GM23248 (cell line): ENCODE results near the gene TET3. TPM values are rescaled to one million over a fixed set of nuclear protein-coding genes. Genes with fewer than 3 reads are reported as not detected.

Experiments used
- DNase-seq: peaks from one replicate; pipeline ENCODE4 v3.0.0-alpha.2; 2015
- H2AFZ ChIP-seq: fragments of 200-600 bp; sonication (generic); 2 replicates; pipeline ENCODE4 v1.6.1; 2016; ENCODE audit warnings: antibody characterized with exemption
- H3F3A ChIP-seq: fragments of 200-600 bp; sonication (generic); 2 replicates; pipeline ENCODE4 v1.6.1; 2016; ENCODE audit warnings: mild to moderate bottlenecking, antibody characterized with exemption, mixed run types; ENCODE audit not compliant: insufficient read depth
- H3K27ac ChIP-seq: fragments of 200-600 bp; sonication (generic); 2 replicates; pipeline ENCODE4 v1.5.1; 2016; ENCODE audit warnings: mild to moderate bottlenecking
- H3K27me3 ChIP-seq: fragments of 200-600 bp; sonication (generic); replicated peaks from 2 replicates; pipeline ENCODE4 v1.6.1; 2016; ENCODE audit warnings: mild to moderate bottlenecking; ENCODE audit not compliant: insufficient read depth
- H3K36me3 ChIP-seq: fragments of 200-600 bp; sonication (generic); 2 replicates; pipeline ENCODE4 v1.6.1; 2016; ENCODE audit warnings: low read depth, mild to moderate bottlenecking
- H3K4me1 ChIP-seq: fragments of 200-600 bp; sonication (generic); 2 replicates; pipeline ENCODE4 v1.6.1; 2016; ENCODE audit warnings: mild to moderate bottlenecking; ENCODE audit not compliant: insufficient read depth
- H3K4me2 ChIP-seq: fragments of 200-600 bp; sonication (generic); one replicate; pipeline ENCODE4 v1.6.1; 2016; ENCODE audit warnings: mild to moderate bottlenecking; ENCODE audit not compliant: unreplicated experiment
- H3K4me3 ChIP-seq: fragments of 200-600 bp; sonication (generic); 2 replicates; pipeline ENCODE4 v1.5.1; 2016; ENCODE audit warnings: mild to moderate bottlenecking
- H3K79me2 ChIP-seq: fragments of 200-600 bp; sonication (generic); 2 replicates; pipeline ENCODE4 v1.6.1; 2016; ENCODE audit warnings: mild to moderate bottlenecking; ENCODE audit not compliant: insufficient read depth
- H3K9ac ChIP-seq: fragments of 200-600 bp; sonication (generic); 2 replicates; pipeline ENCODE4 v1.6.1; 2016; ENCODE audit warnings: mild to moderate bottlenecking
- H3K9me2 ChIP-seq: fragments of 200-600 bp; sonication (generic); 2 replicates; pipeline ENCODE4 v1.6.1; 2016; ENCODE audit warnings: mixed run types, mild to moderate bottlenecking, moderate library complexity; ENCODE audit not compliant: insufficient read depth
- H3K9me3 ChIP-seq: fragments of 200-600 bp; sonication (generic); one replicate; pipeline ENCODE4 v1.6.1; 2017; ENCODE audit warnings: low read depth
- H4K20me1 ChIP-seq: fragments of 200-600 bp; sonication (generic); 2 replicates; pipeline ENCODE4 v1.6.0; 2016; ENCODE audit not compliant: insufficient read depth
- EZH2 ChIP-seq: fragments of 200-600 bp; sonication (generic); IDR thresholded peaks from 2 replicates; pipeline ENCODE4 v1.6.1; 2018; ENCODE audit warnings: antibody characterized with exemption, mild to moderate bottlenecking; ENCODE audit not compliant: insufficient read depth, poor library complexity, severe bottlenecking
- EZH2phosphoT487 ChIP-seq: fragments of 200-600 bp; sonication (generic); IDR thresholded peaks from 2 replicates; pipeline ENCODE4 v1.6.1; 2018; ENCODE audit warnings: antibody characterized with exemption, moderate library complexity, mild to moderate bottlenecking, low read depth; ENCODE audit not compliant: insufficient read depth
- WGBS, 2 experiments: methylation state at CpG; one replicate each; pipeline ENCODE4 v1.1.6; 2015 to 2017; ENCODE audit warnings: low lambda C conversion rate in 2 of 2, low coverage in 1 of 2; ENCODE audit errors: missing lambda C conversion rate in 2 of 2; 5-methylcytosine and 5-hydroxymethylcytosine counted together
- in situ Hi-C: fragments of 300-500 bp; cut with MboI; formaldehyde crosslinking; loops from 2 replicates; pipeline ENCODE4 v1.15.0; 2020
- polyA plus RNA-seq: library from polyadenylated mRNA; unstranded; fragments of >200 nt; fragmentation: Nextera tagmentation; extraction: Ambion mirVana; gene quantifications from 2 replicates; pipeline ENCODE4 v1.2.1, GENCODE V29; 2016
- total RNA-seq: library from RNA; depleted of rRNA; stranded (reverse); fragments of >200 nt; shearing (Covaris generic); gene quantifications from 2 replicates; pipeline ENCODE4 v1.2.3, GENCODE V29; 2014

TET3 gene
- total and polyA plus RNA-seq, 2 experiments from 2014 or later: 1.3 to 4.3 TPM

- Histone ChIP-seq H3K9me2 (no peaks in the 10 kb centered on the region), H3K9me3 (no peaks in the 10 kb centered on the region), H4K20me1 (no peaks in the 10 kb centered on the region), H2AFZ (peak overlapping the region; percentile 87), H3F3A (peaks cover 22% of the 10 kb centered on the region; the same call in 1 of the 2 replicates), H3K27me3 (no peaks in the 10 kb centered on the region), H3K79me2 (peaks cover 5% of the 10 kb centered on the region; the same call in 1 of the 2 replicates), H3K27ac (no peak overlapping the region), H3K9ac (peak overlapping the region; percentile 67), H3K4me2 (peak overlapping the region; percentile 81), H3K4me3 (peak overlapping the region; percentile 76), H3K4me1 (peaks cover 12% of the 10 kb centered on the region), H3K36me3 (no peaks in the 10 kb centered on the region)
- in situ Hi-C loops: no loop called here
- 94 to 95% methylated on average over 20 to 21 of the region's 21 CpGs for WGBS, 2 experiments
- DNase-seq: no peak
- TF ChIP-seq EZH2 (no peak), EZH2phosphoT487 (no peak)
Observed at GRCh38 chr2:73986085-73986681, 1.5 kb downstream of the TET3 start.

GRCh38 chr2:73987109-73987947 is 2.6 kb downstream of the TET3 start:
- no peaks in the 10 kb centered on the region for H3K9me3 ChIP-seq
- no peak overlapping the region for H2AFZ ChIP-seq
- H3K4me1 ChIP-seq: 0 out of 2 replicates have a peak, but pooled peaks cover 2% of the 10 kb centered on the region
- no peak overlapping the region for H3K4me2 ChIP-seq
- WGBS, 2 experiments: 83 to 86% methylated on average over 23 to 24 of the region's 24 CpGs
- peaks cover 14% of the 10 kb centered on the region; the same call in 1 of the 2 replicates for H3F3A ChIP-seq
- H3K9me2 ChIP-seq: no peaks in the 10 kb centered on the region
- H3K9ac ChIP-seq: no peak overlapping the region
- no peak overlapping the region for H3K4me3 ChIP-seq
- in situ Hi-C loops: no loop called here
- TF ChIP-seq EZH2phosphoT487: no peak
- no peak for TF ChIP-seq EZH2
- no peak for DNase-seq
- H3K27me3 ChIP-seq: no peaks in the 10 kb centered on the region
- no peak overlapping the region for H3K27ac ChIP-seq
- no peaks in the 10 kb centered on the region for H4K20me1 ChIP-seq
- H3K79me2 ChIP-seq: peaks cover 5% of the 10 kb centered on the region; the same call in 1 of the 2 replicates
- H3K36me3 ChIP-seq: no peaks in the 10 kb centered on the region

- Histone ChIP-seq H3K27ac (no peak overlapping the region), H3F3A (peaks cover 6% of the 10 kb centered on the region; the same call in 1 of the 2 replicates), H4K20me1 (no peaks in the 10 kb centered on the region), H3K79me2 (peaks cover 5% of the 10 kb centered on the region; the same call in 1 of the 2 replicates), H3K36me3 (no peaks in the 10 kb centered on the region), H3K9ac (no peak overlapping the region), H2AFZ (no peak overlapping the region), H3K27me3 (no peaks in the 10 kb centered on the region), H3K4me1 (peaks cover 3% of the 10 kb centered on the region), H3K9me2 (no peaks in the 10 kb centered on the region), H3K9me3 (no peaks in the 10 kb centered on the region), H3K4me3 (no peak overlapping the region), H3K4me2 (no peak overlapping the region)
- in situ Hi-C loops: no loop called here
- 84 to 86% methylated on average over 10 of the region's 10 CpGs for WGBS, 2 experiments
- DNase-seq: no peak
- TF ChIP-seq EZH2 (no peak), EZH2phosphoT487 (no peak)
Observed at GRCh38 chr2:73987948-73988700, 3.4 kb downstream of the TET3 start.

GRCh38 chr2:73989972-73990371 is 5.3 kb downstream of the TET3 start:
- Histone ChIP-seq H3K9me3 (no peaks in the 10 kb centered on the region), H3K4me1 (peaks cover 12% of the 10 kb centered on the region), H3K27ac (no peak overlapping the region), H3K27me3 (no peaks in the 10 kb centered on the region), H2AFZ (no peak overlapping the region), H4K20me1 (no peaks in the 10 kb centered on the region), H3K4me2 (no peak overlapping the region), H3K4me3 (no peak overlapping the region), H3K9me2 (no peaks in the 10 kb centered on the region), H3K9ac (no peak overlapping the region), H3F3A (no peaks in the 10 kb centered on the region), H3K79me2 (peaks cover 5% of the 10 kb centered on the region; the same call in 1 of the 2 replicates), H3K36me3 (no peaks in the 10 kb centered on the region)
- 95 to 98% methylated on average over 2 of the region's 2 CpGs for WGBS, 2 experiments
- no peak for DNase-seq
- in situ Hi-C loops: no loop called here
- no peak for TF ChIP-seq EZH2phosphoT487
- TF ChIP-seq EZH2: no peak
